GM12878 (cell line): ENCODE measurements around the gene MPHOSPH9. TPM values are rescaled to one million over a fixed set of nuclear protein-coding genes. Genes with fewer than 3 reads are reported as not detected.

ENCODE experiments used
- ATAC-seq: fragments of 200-7000 bp; cut with Tn5 transposase; 3 replicates; pipeline ENCODE4 v1.9.1; 2020; ENCODE audit warnings: mild to moderate bottlenecking, moderate library complexity
- BruUV-seq: library from RNA; stranded (reverse); fragments of 400-500 nt; replicated peaks from 2 replicates; lab custom pipeline; 2021; lab: Mats Ljungman, UMichigan
- CTCF ChIA-PET: fragments of 300-600 bp; sonication (Branson Sonifier 250); formaldehyde crosslinking; extraction: SDS; loops from one replicate; lab custom pipeline; 2021; ENCODE audit warnings: inconsistent platforms; lab: Yijun Ruan, JAX
- POLR2A ChIA-PET: fragments of 350-600 bp; formaldehyde crosslinking; extraction: SDS; loops from one replicate; lab custom pipeline; 2021; ENCODE audit warnings: inconsistent platforms; lab: Charles Lee
- RAD21 ChIA-PET: fragments of 300-600 bp; sonication (Branson Sonifier 250); formaldehyde crosslinking; loops from one replicate; lab custom pipeline; 2023; ENCODE audit warnings: antibody characterized with exemption; ENCODE audit not compliant: unreplicated experiment; lab: Charles Lee
- SMC1A ChIA-PET: fragments of 300-600 bp; sonication (Branson Sonifier 250); formaldehyde crosslinking; loops from one replicate; lab custom pipeline; 2023; ENCODE audit not compliant: unreplicated experiment, uncharacterized antibody; lab: Charles Lee
- DNase-seq: peaks from one replicate; pipeline ENCODE4 v3.0.0-alpha.2; 2011; ENCODE audit warnings: low read depth, low spot score
- FAIRE-seq: peaks from 3 replicates; lab custom pipeline; 2011; peaks lifted over from hg19 to GRCh38; lab: Jason Lieb, UNC
- H2AFZ ChIP-seq: 2 replicates; pipeline ENCODE4 v1.6.0; 2011; ENCODE audit warnings: low read depth, low read length, control low read depth; ENCODE audit not compliant: control insufficient read depth
- H3K27ac ChIP-seq: 2 replicates; pipeline ENCODE4 v1.5.1; 2011; ENCODE audit warnings: control low read depth; ENCODE audit not compliant: control insufficient read depth, insufficient read depth
- H3K27me3 ChIP-seq, 2 experiments: replicated peaks in 1 of 2; 2 replicates each; pipeline versions ENCODE4 v1.6.0 to v1.6.1; 2011; ENCODE audit warnings: low read length in 1 of 2; ENCODE audit not compliant: control insufficient read depth in 2 of 2, insufficient read depth in 2 of 2
- H3K36me3 ChIP-seq, 2 experiments: 2 replicates each; pipeline ENCODE4 v1.5.1; 2011; ENCODE audit warnings: low read length in 1 of 2; ENCODE audit not compliant: control insufficient read depth in 2 of 2, insufficient read depth in 2 of 2
- H3K4me1 ChIP-seq: 2 replicates; pipeline ENCODE4 v1.6.1; 2011; ENCODE audit warnings: mild to moderate bottlenecking, low read length, moderate library complexity, mixed read lengths; ENCODE audit not compliant: control insufficient read depth, insufficient read depth
- H3K4me2 ChIP-seq: 2 replicates; pipeline ENCODE4 v1.6.0; 2011; ENCODE audit warnings: control low read depth; ENCODE audit not compliant: control insufficient read depth, insufficient read depth
- H3K4me3 ChIP-seq: fragments of 200-600 bp; sonication (generic); 2 replicates; pipeline ENCODE4 v1.5.1; 2016
- H3K79me2 ChIP-seq: 2 replicates; pipeline ENCODE4 v1.6.0; 2011; ENCODE audit warnings: low read length; ENCODE audit not compliant: control insufficient read depth, insufficient read depth
- H3K9ac ChIP-seq: 2 replicates; pipeline ENCODE4 v1.8.0; 2011; ENCODE audit warnings: low read length, control low read depth, mixed read lengths; ENCODE audit not compliant: control insufficient read depth, insufficient read depth
- H3K9me3 ChIP-seq: replicated peaks from 3 replicates; pipeline ENCODE4 v1.5.1; 2011; ENCODE audit warnings: mild to moderate bottlenecking, low read length; ENCODE audit not compliant: control insufficient read depth, insufficient read depth
- H4K20me1 ChIP-seq: 2 replicates; pipeline ENCODE4 v1.6.0; 2011; ENCODE audit not compliant: control insufficient read depth, insufficient read depth
- CBFB ChIP-seq: IDR thresholded peaks from 2 replicates; pipeline ENCODE4 v1.6.1; 2016; ENCODE audit warnings: antibody characterized with exemption, low read depth
- EP300 ChIP-seq, 2 experiments: fragments of 150-350 bp in 1 of 2; IDR thresholded peaks; 2 replicates each; pipeline ENCODE4 v1.6.1; 2011 to 2012; ENCODE audit warnings: low read depth in 2 of 2, low read length in 2 of 2, borderline replicate concordance in 1 of 2, improper control_type of control experiment in 1 of 2, inconsistent platforms in 1 of 2; ENCODE audit not compliant: control insufficient read depth in 1 of 2
- ESRRA ChIP-seq: IDR thresholded peaks from 2 replicates; pipeline ENCODE4 v1.6.1; 2012; ENCODE audit warnings: mild to moderate bottlenecking, low read length, improper control_type of control experiment
- HDAC6 ChIP-seq: fragments of 200-600 bp; sonication (generic); IDR thresholded peaks from one replicate; pipeline ENCODE4 v1.8.0; 2017; ENCODE audit warnings: antibody characterized with exemption; ENCODE audit not compliant: unreplicated experiment
- IKZF2 ChIP-seq, 2 experiments: fragments of 450-650 bp; IDR thresholded peaks; 2 replicates each; pipeline ENCODE4 v1.6.1; 2017; ENCODE audit warnings: mild to moderate bottlenecking in 2 of 2, moderate library complexity in 2 of 2
- JUNB ChIP-seq: IDR thresholded peaks from 2 replicates; pipeline ENCODE4 v1.6.1; 2016; ENCODE audit warnings: antibody characterized with exemption, mild to moderate bottlenecking
- LARP7 ChIP-seq: fragments of 450-650 bp; IDR thresholded peaks from 2 replicates; pipeline ENCODE4 v1.6.1; 2017; ENCODE audit warnings: mild to moderate bottlenecking
- MEF2A ChIP-seq: IDR thresholded peaks from 2 replicates; pipeline ENCODE4 v1.6.1; 2011; ENCODE audit warnings: low read depth, mild to moderate bottlenecking, low read length, moderate library complexity; ENCODE audit not compliant: insufficient read depth
- MYC ChIP-seq: IDR thresholded peaks from 2 replicates; pipeline ENCODE4 v1.6.1; 2011; ENCODE audit warnings: mild to moderate bottlenecking, low read length, moderate library complexity, inconsistent platforms; ENCODE audit not compliant: insufficient read depth, insufficient replicate concordance, insufficient read length, severe bottlenecking
- NR2C1 ChIP-seq: fragments of 450-650 bp; IDR thresholded peaks from 2 replicates; pipeline ENCODE4 v1.6.1; 2017; ENCODE audit warnings: antibody characterized with exemption, mild to moderate bottlenecking, moderate library complexity
- RELA ChIP-seq: fragments of 450-650 bp; IDR thresholded peaks from 2 replicates; pipeline ENCODE4 v1.8.0; 2014; ENCODE audit warnings: borderline replicate concordance; ENCODE audit not compliant: partially characterized antibody
- ZNF24 ChIP-seq: fragments of 450-650 bp; IDR thresholded peaks from 2 replicates; pipeline ENCODE4 v1.6.1; 2017; ENCODE audit warnings: antibody characterized with exemption, mild to moderate bottlenecking
- ZZZ3 ChIP-seq: IDR thresholded peaks from 2 replicates; pipeline ENCODE4 v1.6.1; 2011; ENCODE audit warnings: low read depth; ENCODE audit not compliant: control insufficient read depth, insufficient read length
- WGBS: methylation state at CpG from one replicate; pipeline ENCODE4 v1.1.6; 2016; ENCODE audit warnings: low lambda C conversion rate; ENCODE audit not compliant: insufficient replicate concordance, insufficient coverage; ENCODE audit errors: missing lambda C conversion rate; 5-methylcytosine and 5-hydroxymethylcytosine counted together
- in situ Hi-C: fragments of 300-500 bp; cut with MboI; formaldehyde crosslinking; loops from 9 replicates; pipeline ENCODE4 v1.14.3; 2018; ENCODE audit warnings: mixed read lengths
- intact Hi-C: fragments of 100-400 bp; cut with micrococcal nuclease; formaldehyde crosslinking; loops from one replicate; pipeline ENCODE4 v1.14.2; 2022; ENCODE audit not compliant: unreplicated experiment
- polyA plus RNA-seq, 11 experiments: library from polyadenylated mRNA; depleted of rRNA in 4 of 11; unstranded in 6 of 11; stranded (reverse) in 5 of 11; fragments of >200 nt; fragmentation: Nextera tagmentation in 4 of 11; fragmentation: Illumina TruSeq in 1 of 11; extraction: Ambion mirVana in 4 of 11; extraction: Trizol in 1 of 11; gene quantifications; 1 replicate in 1 of 11; 2 replicates in 10 of 11; pipeline versions ENCODE4 v1.2.1 to v1.2.3, GENCODE V29; 2011 to 2016; ENCODE audit warnings: inconsistent platforms in 2 of 11, missing spikeins in 2 of 11, low read depth in 1 of 11
- total RNA-seq, 4 experiments: library from RNA; depleted of rRNA in 3 of 4; stranded (reverse); fragments of >200 nt in 3 of 4; fragmentation: Illumina TruSeq in 1 of 4; extraction: Trizol in 1 of 4; gene quantifications; 2 replicates each; pipeline versions ENCODE4 v1.2.1 to v1.2.3, GENCODE V29; 2013 to 2021
- TF ChIP-seq, protein P1 (sequence below): fragments of 450-650 bp; IDR thresholded peaks from 2 replicates; pipeline ENCODE4 v1.6.1; 2017; ENCODE audit warnings: mild to moderate bottlenecking
- TF ChIP-seq, protein P2 (sequence below): fragments of 450-650 bp; IDR thresholded peaks from 2 replicates; pipeline ENCODE4 v1.6.1; 2018; ENCODE audit warnings: mild to moderate bottlenecking, low read depth, moderate library complexity; ENCODE audit not compliant: partially characterized antibody
- TF ChIP-seq, protein P3 (sequence below): fragments of 450-650 bp; IDR thresholded peaks from 2 replicates; pipeline ENCODE4 v1.6.1; 2016; ENCODE audit warnings: mild to moderate bottlenecking

The MPHOSPH9 gene
- total and polyA plus RNA-seq, 10 of the 15 experiments (the other 5 are each of a cell fraction or from before 2014, with no cell fraction given): 11.5 to 72.2 (median 45.7) TPM

DNA sequence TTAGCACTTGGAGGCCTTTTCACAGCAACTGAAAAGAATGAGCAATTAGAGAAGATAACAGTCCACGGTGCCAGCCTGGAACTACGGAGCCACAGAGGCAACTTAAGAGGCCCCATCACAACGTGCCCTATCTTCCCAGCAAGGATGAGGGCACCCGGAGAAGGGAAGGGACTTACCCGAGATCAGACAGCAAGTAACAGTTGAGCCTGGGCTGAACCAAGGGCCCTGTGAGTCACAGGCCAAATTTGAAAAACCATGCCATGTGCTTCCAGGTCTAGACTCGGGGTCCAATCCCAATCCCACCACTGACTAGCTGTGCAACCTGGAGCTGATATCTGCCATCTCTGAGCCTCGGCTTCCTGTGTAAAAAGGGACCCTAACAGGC is 124.3 kb downstream of the MPHOSPH9 start (continued):
- TF ChIP-seq IKZF2 (IDR thresholded peaks at IDR 0.05) (no peak), CBFB (no peak), LARP7 (no peak)

DNA sequence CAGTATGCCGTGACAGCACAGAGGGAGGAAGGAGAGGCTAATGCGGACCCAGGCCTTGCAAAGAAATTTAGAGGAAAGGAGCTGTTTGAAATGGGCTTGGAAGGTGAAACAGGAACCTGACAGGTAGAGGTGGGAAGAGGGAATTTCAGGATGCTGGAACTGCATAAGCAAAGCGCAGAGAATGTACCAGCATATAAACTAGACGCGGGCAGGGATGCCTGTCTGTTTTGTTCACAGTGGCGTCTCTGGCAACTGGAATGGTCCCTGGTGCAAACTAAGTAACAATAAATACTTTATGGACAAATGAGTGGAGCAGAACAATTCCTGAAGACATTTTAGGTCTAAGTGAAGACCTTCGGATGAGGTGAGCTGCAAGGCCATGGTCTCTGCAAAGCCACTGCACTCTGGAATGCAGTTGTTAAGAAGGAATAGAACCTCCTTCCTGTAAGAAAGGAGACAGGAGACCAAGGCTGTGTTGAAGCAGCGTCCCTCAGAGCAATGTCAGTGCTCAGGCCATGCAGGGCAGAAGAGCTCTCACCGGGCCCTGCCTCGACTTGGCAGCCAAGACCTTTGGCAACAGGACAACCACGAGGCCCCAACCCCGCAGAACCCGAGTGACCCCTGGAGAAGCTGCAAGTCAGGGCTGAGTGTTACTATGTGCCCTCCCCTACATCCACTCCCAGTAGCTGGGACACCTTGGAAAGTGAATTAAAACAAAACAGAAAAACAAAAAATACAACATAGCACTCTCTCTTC is 124.8 kb downstream of the MPHOSPH9 start:
- SMC1A ChIA-PET: interaction anchor here (1.6 kb wide), 1 partner anchor 11 kb away, joined by 4 read pairs; no protein-coding TSS in a partner anchor
- RAD21 ChIA-PET: interaction anchor here (0.9 to 1.5 kb wide), 2 partner anchors 64 to 130 kb away, joined by 3 read pairs; no protein-coding TSS in a partner anchor
- H3K9ac ChIP-seq: no peak overlapping the region
- H3K27ac ChIP-seq: no peak overlapping the region
- intact Hi-C loops: no loop called here
- H2AFZ ChIP-seq: no peak overlapping the region
- no peak overlapping the region for H3K4me3 ChIP-seq
- WGBS: 83% methylated on average over 13 of the region's 13 CpGs
- H3K79me2 ChIP-seq: no peaks in the 10 kb centered on the region
- no peaks in the 10 kb centered on the region for H3K9me3 ChIP-seq
- H3K27me3 ChIP-seq: no peaks in the 10 kb centered on the region
- no peaks in the 10 kb centered on the region for H4K20me1 ChIP-seq
- DNase-seq: no peak
- CTCF ChIA-PET: interaction anchor here (2.1 kb wide), 1 partner anchor 13 kb away, joined by 4 read pairs; no protein-coding TSS in a partner anchor
- BruUV-seq: no TSS peak
- POLR2A ChIA-PET: interaction anchor here (1.0 kb wide), 1 partner anchor 125 kb away, joined by 3 read pairs; the partner anchor contains the start of genes MPHOSPH9 and MTRFR
- in situ Hi-C loops: no loop called here
- no peaks in the 10 kb centered on the region for H3K36me3 ChIP-seq
- no peak overlapping the region for H3K4me2 ChIP-seq
- no peak for ATAC-seq
- no peak for FAIRE-seq
- H3K4me1 ChIP-seq: peaks cover 9% of the 10 kb centered on the region
- TF ChIP-seq EP300 (IDR thresholded peaks at IDR 0.05; ENCODE audit: borderline replicate concordance in 1 of 2, control insufficient read depth in 1 of 2, low read depth in 2 of 2, low read length in 2 of 2) (no peak), ZNF24 (no peak), MYC (no peak), MEF2A (no peak), HDAC6 (no peak), NR2C1 (no peak), RELA (no peak), ESRRA (no peak), ZZZ3 (no peak), JUNB (no peak), LARP7 (no peak)
- TF ChIP-seq, protein P1, sequence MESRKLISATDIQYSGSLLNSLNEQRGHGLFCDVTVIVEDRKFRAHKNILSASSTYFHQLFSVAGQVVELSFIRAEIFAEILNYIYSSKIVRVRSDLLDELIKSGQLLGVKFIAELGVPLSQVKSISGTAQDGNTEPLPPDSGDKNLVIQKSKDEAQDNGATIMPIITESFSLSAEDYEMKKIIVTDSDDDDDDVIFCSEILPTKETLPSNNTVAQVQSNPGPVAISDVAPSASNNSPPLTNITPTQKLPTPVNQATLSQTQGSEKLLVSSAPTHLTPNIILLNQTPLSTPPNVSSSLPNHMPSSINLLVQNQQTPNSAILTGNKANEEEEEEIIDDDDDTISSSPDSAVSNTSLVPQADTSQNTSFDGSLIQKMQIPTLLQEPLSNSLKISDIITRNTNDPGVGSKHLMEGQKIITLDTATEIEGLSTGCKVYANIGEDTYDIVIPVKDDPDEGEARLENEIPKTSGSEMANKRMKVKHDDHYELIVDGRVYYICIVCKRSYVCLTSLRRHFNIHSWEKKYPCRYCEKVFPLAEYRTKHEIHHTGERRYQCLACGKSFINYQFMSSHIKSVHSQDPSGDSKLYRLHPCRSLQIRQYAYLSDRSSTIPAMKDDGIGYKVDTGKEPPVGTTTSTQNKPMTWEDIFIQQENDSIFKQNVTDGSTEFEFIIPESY: no peak
- TF ChIP-seq, protein P2, sequence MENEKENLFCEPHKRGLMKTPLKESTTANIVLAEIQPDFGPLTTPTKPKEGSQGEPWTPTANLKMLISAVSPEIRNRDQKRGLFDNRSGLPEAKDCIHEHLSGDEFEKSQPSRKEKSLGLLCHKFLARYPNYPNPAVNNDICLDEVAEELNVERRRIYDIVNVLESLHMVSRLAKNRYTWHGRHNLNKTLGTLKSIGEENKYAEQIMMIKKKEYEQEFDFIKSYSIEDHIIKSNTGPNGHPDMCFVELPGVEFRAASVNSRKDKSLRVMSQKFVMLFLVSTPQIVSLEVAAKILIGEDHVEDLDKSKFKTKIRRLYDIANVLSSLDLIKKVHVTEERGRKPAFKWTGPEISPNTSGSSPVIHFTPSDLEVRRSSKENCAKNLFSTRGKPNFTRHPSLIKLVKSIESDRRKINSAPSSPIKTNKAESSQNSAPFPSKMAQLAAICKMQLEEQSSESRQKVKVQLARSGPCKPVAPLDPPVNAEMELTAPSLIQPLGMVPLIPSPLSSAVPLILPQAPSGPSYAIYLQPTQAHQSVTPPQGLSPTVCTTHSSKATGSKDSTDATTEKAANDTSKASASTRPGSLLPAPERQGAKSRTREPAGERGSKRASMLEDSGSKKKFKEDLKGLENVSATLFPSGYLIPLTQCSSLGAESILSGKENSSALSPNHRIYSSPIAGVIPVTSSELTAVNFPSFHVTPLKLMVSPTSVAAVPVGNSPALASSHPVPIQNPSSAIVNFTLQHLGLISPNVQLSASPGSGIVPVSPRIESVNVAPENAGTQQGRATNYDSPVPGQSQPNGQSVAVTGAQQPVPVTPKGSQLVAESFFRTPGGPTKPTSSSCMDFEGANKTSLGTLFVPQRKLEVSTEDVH: no peak
- TF ChIP-seq, protein P3, sequence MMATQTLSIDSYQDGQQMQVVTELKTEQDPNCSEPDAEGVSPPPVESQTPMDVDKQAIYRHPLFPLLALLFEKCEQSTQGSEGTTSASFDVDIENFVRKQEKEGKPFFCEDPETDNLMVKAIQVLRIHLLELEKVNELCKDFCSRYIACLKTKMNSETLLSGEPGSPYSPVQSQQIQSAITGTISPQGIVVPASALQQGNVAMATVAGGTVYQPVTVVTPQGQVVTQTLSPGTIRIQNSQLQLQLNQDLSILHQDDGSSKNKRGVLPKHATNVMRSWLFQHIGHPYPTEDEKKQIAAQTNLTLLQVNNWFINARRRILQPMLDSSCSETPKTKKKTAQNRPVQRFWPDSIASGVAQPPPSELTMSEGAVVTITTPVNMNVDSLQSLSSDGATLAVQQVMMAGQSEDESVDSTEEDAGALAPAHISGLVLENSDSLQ: no peak
